CD14-positive monocyte (primary cell): ENCODE results near the gene LRRC8A. TPM values are rescaled to one million over a fixed set of nuclear protein-coding genes. Genes with fewer than 3 reads are reported as not detected.
"Not testable (repeated sequence)": the region's sequence is repeated elsewhere in the genome, so short reads cannot be mapped to it uniquely, and the experiment has no call there.

ENCODE experiments used
- DNase-seq, 3 donors: peaks; one replicate each; pipeline ENCODE4 v3.0.0-alpha.2; 2011 to 2022
- H2AFZ ChIP-seq: 2 replicates; pipeline ENCODE4 v1.6.0; 2012; ENCODE audit warnings: mild to moderate bottlenecking, low read depth, low read length, inconsistent platforms; ENCODE audit not compliant: insufficient read depth, poor library complexity, severe bottlenecking
- H3K27ac ChIP-seq, 2 donors: 1 replicate in 1 of 2; 2 replicates in 1 of 2; pipeline ENCODE4 v1.5.1; 2012 to 2013; ENCODE audit warnings: low read length in 2 of 2, control low read depth in 1 of 2, inconsistent platforms in 1 of 2, low read depth in 1 of 2, mild to moderate bottlenecking in 1 of 2
- H3K27me3 ChIP-seq, 2 donors: one replicate each; pipeline versions ENCODE4 v1.6.0 to v1.6.1; 2011 to 2013; ENCODE audit warnings: low read length in 2 of 2; ENCODE audit not compliant: control insufficient read depth in 2 of 2, insufficient read depth in 2 of 2
- H3K36me3 ChIP-seq, 2 donors: replicated peaks in 1 of 2; 1 replicate in 1 of 2; 2 replicates in 1 of 2; pipeline versions ENCODE4 v1.5.1 to v1.6.1; 2012 to 2013; ENCODE audit warnings: low read length in 2 of 2, control low read depth in 1 of 2, inconsistent platforms in 1 of 2, mild to moderate bottlenecking in 1 of 2; ENCODE audit not compliant: insufficient read depth in 2 of 2, control insufficient read depth in 1 of 2
- H3K4me1 ChIP-seq, 2 donors: 1 replicate in 1 of 2; 2 replicates in 1 of 2; pipeline versions ENCODE4 v1.5.1 to v1.6.1; 2012 to 2013; ENCODE audit warnings: low read length in 2 of 2, control low read depth in 1 of 2, inconsistent platforms in 1 of 2, mild to moderate bottlenecking in 1 of 2, moderate library complexity in 1 of 2; ENCODE audit not compliant: insufficient read depth in 2 of 2, control insufficient read depth in 1 of 2
- H3K4me2 ChIP-seq: replicated peaks from 2 replicates; pipeline ENCODE3; 2012; ENCODE audit warnings: low read length, moderate library complexity, mild to moderate bottlenecking; ENCODE audit not compliant: poor library complexity, severe bottlenecking; ENCODE audit errors: extremely low read depth
- H3K4me3 ChIP-seq, 3 experiments: fragments of 200-600 bp in 1 of 3; sonication (generic) in 1 of 3; replicated peaks in 1 of 3; 1 replicate in 2 of 3; 2 replicates in 1 of 3; pipeline ENCODE4 v1.5.1; 2011 to 2013; ENCODE audit warnings: low read length in 3 of 3, mild to moderate bottlenecking in 3 of 3, control low read depth in 2 of 3, low read depth in 2 of 3, inconsistent platforms in 1 of 3, moderate library complexity in 1 of 3
- H3K79me2 ChIP-seq: 2 replicates; pipeline ENCODE4 v1.6.0; 2012; ENCODE audit warnings: mild to moderate bottlenecking, control low read depth, inconsistent platforms, low read length, moderate library complexity; ENCODE audit not compliant: insufficient read depth
- H3K9ac ChIP-seq: 2 replicates; pipeline ENCODE4 v1.6.0; 2017; ENCODE audit warnings: low read length, mild to moderate bottlenecking; ENCODE audit not compliant: insufficient read depth, poor library complexity, severe bottlenecking
- H3K9me3 ChIP-seq, 2 donors: replicated peaks in 1 of 2; 1 replicate in 1 of 2; 2 replicates in 1 of 2; pipeline versions ENCODE4 v1.5.1 to v1.6.1; 2012 to 2013; ENCODE audit warnings: low read length in 2 of 2, control low read depth in 1 of 2; ENCODE audit not compliant: control insufficient read depth in 1 of 2, insufficient read depth in 1 of 2
- H4K20me1 ChIP-seq: 2 replicates; pipeline ENCODE4 v1.6.0; 2012; ENCODE audit warnings: mild to moderate bottlenecking, low read length, control low read depth, moderate library complexity; ENCODE audit not compliant: insufficient read depth
- H3K27ac Mint-ChIP-seq, 7 donors: one replicate each; pipeline ENCODE4 v1.8.0; 2020; ENCODE audit warnings: mild to moderate bottlenecking in 7 of 7, mixed read lengths in 7 of 7, moderate library complexity in 6 of 7, inconsistent platforms in 2 of 7
- H3K27me3 Mint-ChIP-seq, 3 donors: one replicate each; pipeline ENCODE4 v1.8.0; 2021 to 2022; ENCODE audit warnings: low read depth in 3 of 3, mild to moderate bottlenecking in 3 of 3, mixed read lengths in 3 of 3, moderate library complexity in 3 of 3, inconsistent platforms in 1 of 3
- H3K36me3 Mint-ChIP-seq, 2 donors: one replicate each; pipeline ENCODE4 v1.8.0; 2020; ENCODE audit warnings: mixed read lengths in 2 of 2, inconsistent platforms in 1 of 2, mild to moderate bottlenecking in 1 of 2
- H3K4me1 Mint-ChIP-seq: one replicate; pipeline ENCODE4 v1.8.0; 2020; ENCODE audit warnings: mild to moderate bottlenecking, mixed read lengths
- H3K4me3 Mint-ChIP-seq, 2 donors: one replicate each; pipeline ENCODE4 v1.8.0; 2020; ENCODE audit warnings: mild to moderate bottlenecking in 2 of 2, mixed read lengths in 2 of 2, moderate library complexity in 1 of 2
- H3K9me3 Mint-ChIP-seq, 7 donors: one replicate each; pipeline ENCODE4 v1.8.0; 2020 to 2022; ENCODE audit warnings: mixed read lengths in 7 of 7, mild to moderate bottlenecking in 6 of 7, moderate library complexity in 6 of 7, inconsistent platforms in 2 of 7
- WGBS: methylation state at CpG from one replicate; pipeline ENCODE4 v1.1.5; 2013; ENCODE audit warnings: missing lambda C conversion rate; ENCODE audit not compliant: insufficient coverage; 5-methylcytosine and 5-hydroxymethylcytosine counted together
- intact Hi-C, 2 donors: fragments of 100-400 bp; cut with micrococcal nuclease; formaldehyde crosslinking; loops; one replicate each; pipeline versions ENCODE4 v1.15.0 to v1.15.1; 2023
- polyA plus RNA-seq, 3 donors: library from polyadenylated mRNA; depleted of rRNA in 1 of 3; unstranded in 2 of 3; stranded (reverse) in 1 of 3; fragments of 300-500 nt in 2 of 3; fragments of >200 nt in 1 of 3; fragmentation: Illumina TruSeq in 2 of 3; gene quantifications; 1 replicate in 2 of 3; 2 replicates in 1 of 3; pipeline ENCODE4 v1.2.3, GENCODE V29; 2012 to 2021
- TF ChIP-seq, protein P1 (sequence below): fragments of 200-600 bp; IDR thresholded peaks from one replicate; pipeline ENCODE4 v1.8.0; 2022; ENCODE audit warnings: antibody characterized with exemption, mild to moderate bottlenecking

Gene LRRC8A
- polyA plus RNA-seq, 3 donors: 7.8 to 10.8 (median 10.3) TPM

DNA sequence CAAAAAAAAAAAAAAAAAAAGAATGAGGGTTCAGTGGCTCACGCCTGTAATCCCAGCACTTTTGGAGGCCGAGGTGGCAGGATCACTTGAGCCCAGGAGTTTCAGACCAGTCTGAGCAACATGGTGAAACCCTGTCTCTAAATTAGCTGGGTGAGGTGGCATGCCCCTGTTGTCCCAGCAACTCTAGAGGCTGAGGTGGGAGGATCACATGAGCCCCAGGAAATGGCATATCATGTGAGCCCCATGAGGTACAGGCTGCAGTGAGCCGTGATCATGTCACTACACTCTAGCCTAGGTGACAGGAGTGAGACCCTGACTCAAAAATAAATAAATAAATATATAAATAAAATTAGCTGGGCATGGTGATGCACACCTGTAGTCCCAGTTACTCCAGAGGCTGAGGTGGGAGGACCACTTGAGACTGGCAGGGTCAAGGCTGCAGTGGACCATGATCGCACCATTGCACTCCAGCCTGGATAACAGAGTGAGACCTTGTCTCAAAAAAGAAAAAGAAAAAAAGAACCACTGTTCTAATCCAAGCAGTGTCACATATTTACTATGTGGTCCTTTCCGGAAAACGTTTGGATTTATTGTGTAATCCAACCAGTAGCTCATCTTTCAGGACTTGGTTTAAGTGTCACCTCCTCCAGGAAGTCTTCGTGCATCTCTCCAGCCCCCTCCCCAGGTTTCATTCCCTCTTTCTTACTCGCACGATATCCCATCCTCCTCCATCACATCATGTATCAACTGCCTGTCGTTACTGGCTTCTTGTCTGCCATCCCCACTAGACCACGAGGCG is 40.0 kb upstream of the LRRC8A start:
- Histone ChIP-seq H2AFZ (no peak overlapping the region), H3K4me1 (no peaks in the 10 kb centered on the region), H4K20me1 (no peaks in the 10 kb centered on the region), H3K27me3 (no peaks in the 10 kb centered on the region), H3K36me3 (no peaks in the 10 kb centered on the region), H3K4me3 (no peak overlapping the region), H3K27ac (no peak overlapping the region), H3K9ac (no peak overlapping the region), H3K4me2 (no peak overlapping the region), H3K9me3 (no peaks in the 10 kb centered on the region), H3K79me2 (no peaks in the 10 kb centered on the region)
- H3K9me3 Mint-ChIP-seq: peaks cover 0 to 2% (median 0%) of the 10 kb centered on the region in 7 donors
- H3K4me3 Mint-ChIP-seq: no peak overlapping the region
- TF ChIP-seq, protein P1, sequence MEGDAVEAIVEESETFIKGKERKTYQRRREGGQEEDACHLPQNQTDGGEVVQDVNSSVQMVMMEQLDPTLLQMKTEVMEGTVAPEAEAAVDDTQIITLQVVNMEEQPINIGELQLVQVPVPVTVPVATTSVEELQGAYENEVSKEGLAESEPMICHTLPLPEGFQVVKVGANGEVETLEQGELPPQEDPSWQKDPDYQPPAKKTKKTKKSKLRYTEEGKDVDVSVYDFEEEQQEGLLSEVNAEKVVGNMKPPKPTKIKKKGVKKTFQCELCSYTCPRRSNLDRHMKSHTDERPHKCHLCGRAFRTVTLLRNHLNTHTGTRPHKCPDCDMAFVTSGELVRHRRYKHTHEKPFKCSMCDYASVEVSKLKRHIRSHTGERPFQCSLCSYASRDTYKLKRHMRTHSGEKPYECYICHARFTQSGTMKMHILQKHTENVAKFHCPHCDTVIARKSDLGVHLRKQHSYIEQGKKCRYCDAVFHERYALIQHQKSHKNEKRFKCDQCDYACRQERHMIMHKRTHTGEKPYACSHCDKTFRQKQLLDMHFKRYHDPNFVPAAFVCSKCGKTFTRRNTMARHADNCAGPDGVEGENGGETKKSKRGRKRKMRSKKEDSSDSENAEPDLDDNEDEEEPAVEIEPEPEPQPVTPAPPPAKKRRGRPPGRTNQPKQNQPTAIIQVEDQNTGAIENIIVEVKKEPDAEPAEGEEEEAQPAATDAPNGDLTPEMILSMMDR: no peak
- H3K36me3 Mint-ChIP-seq: peaks cover 0 to 14% of the 10 kb centered on the region in 2 donors
- no peaks in the 10 kb centered on the region for H3K4me1 Mint-ChIP-seq
- H3K27ac Mint-ChIP-seq: peak overlapping the region in 1 of 7 donors; percentile 13
- WGBS: 98% methylated on average over 10 of the region's 12 CpGs
- intact Hi-C loops: no loop called here
- no peak for DNase-seq
- no peaks in the 10 kb centered on the region for H3K27me3 Mint-ChIP-seq

DNA sequence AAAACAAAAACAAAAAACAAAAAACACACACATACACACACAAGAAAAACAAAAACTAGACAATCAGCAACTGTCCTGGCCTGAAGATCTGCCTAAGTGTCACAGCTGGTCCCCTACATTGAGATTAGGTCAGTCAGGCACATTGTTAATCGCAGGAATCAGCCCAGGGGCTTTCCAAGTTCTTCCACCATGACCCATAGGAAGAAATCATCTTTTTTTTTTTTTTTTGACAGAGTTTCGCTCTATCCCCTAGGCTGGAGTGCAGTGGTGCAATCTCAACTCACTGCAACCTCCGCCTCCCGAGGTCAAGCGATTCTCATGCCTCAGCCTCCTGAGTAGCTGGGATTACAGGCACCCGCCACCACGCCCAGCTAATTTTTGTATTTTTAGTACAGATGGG is 38.8 kb upstream of the LRRC8A start:
- H3K27ac Mint-ChIP-seq: peak overlapping the region in 1 of 7 donors; percentile 49
- DNase-seq, H3K27me3 Mint-ChIP-seq, H3K4me3 Mint-ChIP-seq, H3K79me2 ChIP-seq, H3K9me3 ChIP-seq, H3K9me3 Mint-ChIP-seq, H3K36me3 ChIP-seq, H2AFZ ChIP-seq, intact Hi-C loops, H3K27ac ChIP-seq, H3K9ac ChIP-seq, H3K4me1 ChIP-seq, H3K27me3 ChIP-seq, H3K4me2 ChIP-seq, H4K20me1 ChIP-seq, H3K4me3 ChIP-seq, H3K36me3 Mint-ChIP-seq, H3K4me1 Mint-ChIP-seq: not testable (repeated sequence)
- WGBS: 100% methylated on average over 1 of the region's 7 CpGs
